HCT116 (cell line): ENCODE results near the gene MS4A5. TPM values are rescaled to one million over a fixed set of nuclear protein-coding genes. Genes with fewer than 3 reads are reported as not detected.

Experiments
- ATAC-seq: fragments of 200-7000 bp; cut with Tn5 transposase; 2 replicates; pipeline ENCODE4 v1.9.1; 2020; ENCODE audit warnings: mild to moderate bottlenecking, moderate library complexity
- BruUV-seq: library from RNA; stranded (reverse); fragments of 400-500 nt; replicated peaks from 2 replicates; lab custom pipeline; 2021; lab: Mats Ljungman, UMichigan
- CTCF ChIA-PET: fragments of 300-600 bp; sonication (Branson Sonifier 250); formaldehyde crosslinking; loops from one replicate; lab custom pipeline; 2021; ENCODE audit warnings: antibody characterized with exemption; lab: Charles Lee
- POLR2A ChIA-PET: fragments of 300-600, 350-600 bp; sonication (Branson Sonifier 250); formaldehyde crosslinking; loops from one replicate; lab custom pipeline; 2021; ENCODE audit warnings: antibody characterized with exemption; lab: Charles Lee
- RAD21 ChIA-PET, 2 experiments: fragments of 300-600 bp; sonication (Branson Sonifier 250); formaldehyde crosslinking; loops; one replicate each; lab custom pipeline; 2023; ENCODE audit warnings: low total read pairs in 2 of 2; ENCODE audit not compliant: uncharacterized antibody in 2 of 2, unreplicated experiment in 2 of 2, low non-redundant PET in 1 of 2; lab: Charles Lee
- DNase-seq: peaks from one replicate; pipeline ENCODE4 v3.0.0-alpha.2; 2010; ENCODE audit warnings: low read depth, low spot score
- H2AFZ ChIP-seq: fragments of 200-600 bp; shearing (Covaris generic), sonication (generic); 2 replicates; pipeline ENCODE4 v1.6.1; 2017; ENCODE audit warnings: low read depth, mixed run types, mixed read lengths, antibody characterized with exemption, low read length; ENCODE audit not compliant: poor library complexity, severe bottlenecking
- H3K27ac ChIP-seq: 2 replicates; pipeline ENCODE4 v1.5.1; 2012; ENCODE audit warnings: low read depth, low read length
- H3K27me3 ChIP-seq: fragments of 200-600 bp; sonication (generic); 2 replicates; pipeline ENCODE4 v1.6.1; 2016; ENCODE audit warnings: mixed run types, low read length, mixed read lengths; ENCODE audit not compliant: insufficient read depth
- H3K36me3 ChIP-seq, 2 experiments: fragments of 200-500 bp in 1 of 2; fragments of 200-600 bp in 1 of 2; sonication (Bioruptor generic) in 1 of 2; sonication (generic) in 1 of 2; 2 replicates each; pipeline versions ENCODE4 v1.5.1 to v1.6.1; 2014 to 2016; ENCODE audit warnings: low read length in 2 of 2, inconsistent platforms in 1 of 2, mixed read lengths in 1 of 2, mixed run types in 1 of 2; ENCODE audit not compliant: insufficient read depth in 2 of 2, control insufficient read depth in 1 of 2
- H3K4me1 ChIP-seq, 2 experiments: fragments of 200-600 bp in 1 of 2; sonication (generic) in 1 of 2; 2 replicates each; pipeline versions ENCODE4 v1.5.1 to v1.6.1; 2012 to 2017; ENCODE audit warnings: low read length in 2 of 2, inconsistent platforms in 1 of 2, mild to moderate bottlenecking in 1 of 2, mixed read lengths in 1 of 2, mixed run types in 1 of 2, moderate library complexity in 1 of 2; ENCODE audit not compliant: insufficient read depth in 2 of 2, control insufficient read depth in 1 of 2
- H3K4me2 ChIP-seq: fragments of 200-600 bp; sonication (generic); 2 replicates; pipeline ENCODE4 v1.6.1; 2017; ENCODE audit warnings: mixed run types, low read length, mixed read lengths
- H3K4me3 ChIP-seq, 2 experiments: fragments of 200-600 bp in 1 of 2; sonication (generic) in 1 of 2; replicated peaks in 1 of 2; 2 replicates each; pipeline ENCODE4 v1.5.1; 2011 to 2016; ENCODE audit warnings: low read length in 2 of 2, control low read depth in 1 of 2, low read depth in 1 of 2, mild to moderate bottlenecking in 1 of 2, mixed read lengths in 1 of 2, mixed run types in 1 of 2
- H3K79me2 ChIP-seq: fragments of 200-600 bp; sonication (generic); 2 replicates; pipeline ENCODE4 v1.6.1; 2017; ENCODE audit warnings: mild to moderate bottlenecking, mixed run types, low read length, moderate library complexity, mixed read lengths; ENCODE audit not compliant: insufficient read depth
- H3K9ac ChIP-seq: fragments of 200-600 bp; sonication (generic); 2 replicates; pipeline ENCODE4 v1.6.1; 2016; ENCODE audit warnings: low read length, mixed read lengths
- H3K9me2 ChIP-seq: fragments of 200-600 bp; sonication (generic), shearing (Covaris generic); 2 replicates; pipeline ENCODE4 v1.6.1; 2017; ENCODE audit warnings: mixed run types, mild to moderate bottlenecking, moderate library complexity; ENCODE audit not compliant: insufficient read depth
- H3K9me3 ChIP-seq, 2 experiments: fragments of 200-500 bp in 1 of 2; fragments of 200-600 bp in 1 of 2; sonication (Bioruptor generic) in 1 of 2; sonication (generic) in 1 of 2; 2 replicates each; pipeline ENCODE4 v1.6.1; 2014 to 2017; ENCODE audit warnings: low read length in 2 of 2, mixed read lengths in 2 of 2, inconsistent platforms in 1 of 2, low read depth in 1 of 2, mild to moderate bottlenecking in 1 of 2, mixed run types in 1 of 2, moderate library complexity in 1 of 2; ENCODE audit not compliant: control insufficient read depth in 1 of 2, insufficient read depth in 1 of 2
- H4K20me1 ChIP-seq: fragments of 200-600 bp; sonication (generic), shearing (Covaris generic); 2 replicates; pipeline ENCODE4 v1.6.1; 2017; ENCODE audit warnings: mixed run types, mild to moderate bottlenecking, moderate library complexity; ENCODE audit not compliant: insufficient read depth
- CEBPB ChIP-seq: IDR thresholded peaks from 2 replicates; pipeline ENCODE4 v1.6.1; 2012; ENCODE audit warnings: low read depth
- EGR1 ChIP-seq: IDR thresholded peaks from 2 replicates; pipeline ENCODE4 v1.6.1; 2012; ENCODE audit warnings: low read depth
- ELF1 ChIP-seq: IDR thresholded peaks from 2 replicates; pipeline ENCODE4 v1.6.1; 2012; ENCODE audit warnings: low read depth, borderline replicate concordance
- POLR2A ChIP-seq: IDR thresholded peaks from 2 replicates; pipeline ENCODE4 v1.7.0; 2011; ENCODE audit warnings: borderline replicate concordance; ENCODE audit not compliant: insufficient read depth, insufficient read length; ENCODE audit errors: extremely low read depth
- POLR2AphosphoS5 ChIP-seq: IDR thresholded peaks from 2 replicates; pipeline ENCODE4 v1.6.1; 2011; ENCODE audit warnings: mild to moderate bottlenecking, low read depth, low read length, moderate library complexity
- RAD21 ChIP-seq: IDR thresholded peaks from 2 replicates; pipeline ENCODE4 v1.6.1; 2012; ENCODE audit warnings: low read depth, mild to moderate bottlenecking
- SIN3A ChIP-seq: IDR thresholded peaks from 2 replicates; pipeline ENCODE4 v1.6.1; 2012; ENCODE audit warnings: low read depth
- YY1 ChIP-seq: IDR thresholded peaks from 2 replicates; pipeline ENCODE4 v1.6.1; 2011; ENCODE audit warnings: low read length, low read depth, moderate library complexity, mild to moderate bottlenecking; ENCODE audit not compliant: insufficient replicate concordance; ENCODE audit errors: extremely low read depth
- ZNF274 ChIP-seq: fragments of 200-500 bp; sonication (Bioruptor generic); IDR thresholded peaks from 2 replicates; pipeline ENCODE4 v1.6.1; 2014; ENCODE audit warnings: mild to moderate bottlenecking, low read depth, low read length, inconsistent platforms
- intact Hi-C: fragments of 100-400 bp; cut with micrococcal nuclease; formaldehyde crosslinking; loops from 2 replicates; pipeline ENCODE4 v1.10.0; 2022
- total RNA-seq: library from RNA; stranded (reverse); gene quantifications from one replicate; pipeline ENCODE4 v1.2.1, GENCODE V29; 2021; ENCODE audit not compliant: unreplicated experiment
- TF ChIP-seq, protein P1 (sequence below): IDR thresholded peaks from 2 replicates; pipeline ENCODE4 v1.6.1; 2012; ENCODE audit warnings: low read depth
- TF ChIP-seq, protein P2 (sequence below): IDR thresholded peaks from 2 replicates; pipeline ENCODE4 v1.6.1; 2011; ENCODE audit warnings: mild to moderate bottlenecking, low read length, moderate library complexity; ENCODE audit not compliant: insufficient replicate concordance; ENCODE audit errors: extremely low read depth
- TF ChIP-seq, protein P3 (sequence below): IDR thresholded peaks from 2 replicates; pipeline ENCODE4 v1.6.1; 2012

The MS4A5 gene
- total RNA-seq, 1 experiment from 2014 or later: not detected

DNA sequence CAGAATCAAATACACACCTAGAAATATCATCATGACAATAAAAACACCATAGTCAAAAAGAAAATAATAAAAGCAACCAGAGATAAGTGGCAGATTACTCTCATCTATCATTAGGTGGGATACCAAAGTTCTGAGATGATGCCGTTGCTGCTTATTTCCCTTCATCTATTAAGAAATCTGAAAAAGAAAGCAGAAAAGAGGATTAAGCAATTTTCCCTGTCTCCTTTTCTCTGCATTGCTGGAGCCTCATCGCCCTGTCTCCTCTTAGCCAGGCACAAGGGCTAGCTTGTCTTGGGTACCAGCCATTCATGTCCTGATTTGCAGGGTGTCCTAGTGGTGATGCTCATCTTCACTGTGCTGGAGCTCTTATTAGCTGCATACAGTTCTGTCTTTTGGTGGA, 37.0 kb upstream of the MS4A5 start (continued):
- no peak for TF ChIP-seq ELF1
- TF ChIP-seq, protein P1, sequence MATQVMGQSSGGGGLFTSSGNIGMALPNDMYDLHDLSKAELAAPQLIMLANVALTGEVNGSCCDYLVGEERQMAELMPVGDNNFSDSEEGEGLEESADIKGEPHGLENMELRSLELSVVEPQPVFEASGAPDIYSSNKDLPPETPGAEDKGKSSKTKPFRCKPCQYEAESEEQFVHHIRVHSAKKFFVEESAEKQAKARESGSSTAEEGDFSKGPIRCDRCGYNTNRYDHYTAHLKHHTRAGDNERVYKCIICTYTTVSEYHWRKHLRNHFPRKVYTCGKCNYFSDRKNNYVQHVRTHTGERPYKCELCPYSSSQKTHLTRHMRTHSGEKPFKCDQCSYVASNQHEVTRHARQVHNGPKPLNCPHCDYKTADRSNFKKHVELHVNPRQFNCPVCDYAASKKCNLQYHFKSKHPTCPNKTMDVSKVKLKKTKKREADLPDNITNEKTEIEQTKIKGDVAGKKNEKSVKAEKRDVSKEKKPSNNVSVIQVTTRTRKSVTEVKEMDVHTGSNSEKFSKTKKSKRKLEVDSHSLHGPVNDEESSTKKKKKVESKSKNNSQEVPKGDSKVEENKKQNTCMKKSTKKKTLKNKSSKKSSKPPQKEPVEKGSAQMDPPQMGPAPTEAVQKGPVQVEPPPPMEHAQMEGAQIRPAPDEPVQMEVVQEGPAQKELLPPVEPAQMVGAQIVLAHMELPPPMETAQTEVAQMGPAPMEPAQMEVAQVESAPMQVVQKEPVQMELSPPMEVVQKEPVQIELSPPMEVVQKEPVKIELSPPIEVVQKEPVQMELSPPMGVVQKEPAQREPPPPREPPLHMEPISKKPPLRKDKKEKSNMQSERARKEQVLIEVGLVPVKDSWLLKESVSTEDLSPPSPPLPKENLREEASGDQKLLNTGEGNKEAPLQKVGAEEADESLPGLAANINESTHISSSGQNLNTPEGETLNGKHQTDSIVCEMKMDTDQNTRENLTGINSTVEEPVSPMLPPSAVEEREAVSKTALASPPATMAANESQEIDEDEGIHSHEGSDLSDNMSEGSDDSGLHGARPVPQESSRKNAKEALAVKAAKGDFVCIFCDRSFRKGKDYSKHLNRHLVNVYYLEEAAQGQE: no peak

DNA sequence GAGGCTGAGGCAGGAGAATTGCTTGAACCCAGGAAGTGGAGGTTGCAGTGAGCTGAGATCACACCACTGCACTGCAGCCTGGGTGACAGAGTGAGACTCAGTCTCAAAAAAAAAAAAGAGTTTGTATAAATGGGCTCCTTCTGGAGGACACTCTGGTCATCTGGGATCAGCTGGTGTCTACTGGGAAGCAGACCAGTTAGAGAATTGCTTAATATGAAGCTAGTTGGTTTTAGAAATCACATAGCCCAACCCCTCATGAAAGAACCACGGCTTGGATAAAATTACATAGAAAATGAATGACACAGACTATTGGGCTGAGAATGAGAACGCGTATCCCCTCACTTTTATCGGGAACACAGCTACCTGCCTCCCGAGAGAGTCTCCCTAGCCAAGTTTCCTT, 36.4 kb upstream of the MS4A5 start:
- intact Hi-C loops: no loop called here
- BruUV-seq: no TSS peak
- CTCF ChIA-PET: no interaction called here

More for the DNA sequence above, 36.4 kb upstream of the MS4A5 start:
- Histone ChIP-seq H3K4me2 (no peak overlapping the region), H3K79me2 (no peaks in the 10 kb centered on the region), H4K20me1 (no peaks in the 10 kb centered on the region), H2AFZ (no peak overlapping the region), H3K27me3 (no peaks in the 10 kb centered on the region), H3K36me3 (no peaks in the 10 kb centered on the region), H3K9me3 (no peaks in the 10 kb centered on the region), H3K9me2 (no peaks in the 10 kb centered on the region), H3K27ac (no peak overlapping the region), H3K4me3 (no peak overlapping the region), H3K4me1 (no peaks in the 10 kb centered on the region), H3K9ac (no peak overlapping the region)
- POLR2A ChIA-PET: no interaction called here
- no peak for ATAC-seq
- no peak for DNase-seq
- TF ChIP-seq YY1 (no peak), SIN3A (no peak), RAD21 (no peak), ZNF274 (no peak), POLR2AphosphoS5 (no peak), EGR1 (no peak), POLR2A (no peak), CEBPB (no peak)
- TF ChIP-seq, protein P2, sequence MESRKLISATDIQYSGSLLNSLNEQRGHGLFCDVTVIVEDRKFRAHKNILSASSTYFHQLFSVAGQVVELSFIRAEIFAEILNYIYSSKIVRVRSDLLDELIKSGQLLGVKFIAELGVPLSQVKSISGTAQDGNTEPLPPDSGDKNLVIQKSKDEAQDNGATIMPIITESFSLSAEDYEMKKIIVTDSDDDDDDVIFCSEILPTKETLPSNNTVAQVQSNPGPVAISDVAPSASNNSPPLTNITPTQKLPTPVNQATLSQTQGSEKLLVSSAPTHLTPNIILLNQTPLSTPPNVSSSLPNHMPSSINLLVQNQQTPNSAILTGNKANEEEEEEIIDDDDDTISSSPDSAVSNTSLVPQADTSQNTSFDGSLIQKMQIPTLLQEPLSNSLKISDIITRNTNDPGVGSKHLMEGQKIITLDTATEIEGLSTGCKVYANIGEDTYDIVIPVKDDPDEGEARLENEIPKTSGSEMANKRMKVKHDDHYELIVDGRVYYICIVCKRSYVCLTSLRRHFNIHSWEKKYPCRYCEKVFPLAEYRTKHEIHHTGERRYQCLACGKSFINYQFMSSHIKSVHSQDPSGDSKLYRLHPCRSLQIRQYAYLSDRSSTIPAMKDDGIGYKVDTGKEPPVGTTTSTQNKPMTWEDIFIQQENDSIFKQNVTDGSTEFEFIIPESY: no peak
- TF ChIP-seq, protein P1: no peak
- TF ChIP-seq, protein P3, sequence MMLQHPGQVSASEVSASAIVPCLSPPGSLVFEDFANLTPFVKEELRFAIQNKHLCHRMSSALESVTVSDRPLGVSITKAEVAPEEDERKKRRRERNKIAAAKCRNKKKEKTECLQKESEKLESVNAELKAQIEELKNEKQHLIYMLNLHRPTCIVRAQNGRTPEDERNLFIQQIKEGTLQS: no peak
- TF ChIP-seq, all 23 proteins: peak for 0
- RAD21 ChIA-PET: no interaction called here
